ENCODE measurements around the gene C10orf90.
A peak's percentile ranks its signal among the peaks of the same experiment; 100 is the strongest.

C10orf90 gene

DNA sequence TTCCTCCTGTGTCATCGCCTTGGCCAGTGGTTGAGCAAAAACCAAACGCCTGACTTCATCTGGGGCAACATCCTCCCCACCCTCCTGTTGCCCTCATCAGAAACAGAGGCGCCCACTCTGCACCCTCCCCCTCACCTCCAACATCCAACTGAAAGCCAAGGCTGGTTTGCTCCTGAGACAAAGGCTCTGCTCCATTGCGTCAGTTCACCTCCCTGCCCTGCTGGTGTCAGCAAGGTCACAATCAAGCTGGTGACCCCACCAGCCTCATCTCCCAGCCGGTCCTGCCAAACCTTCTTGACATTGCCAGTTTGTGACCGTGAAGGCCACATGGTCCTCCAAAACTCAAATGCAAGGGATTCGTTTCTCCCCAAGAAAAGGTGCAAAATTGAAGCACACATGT, 150.5 kb downstream of the C10orf90 start:
- TF ChIP-seq POLR2A (IDR thresholded peaks at IDR 0.05; ENCODE audit: extremely low read depth, insufficient read length) = no peak
- no peak overlapping the region for H3K4me3 ChIP-seq (ENCODE audit: low read depth, low read length)
- no peak for DNase-seq (ENCODE audit: low read depth)

DNA sequence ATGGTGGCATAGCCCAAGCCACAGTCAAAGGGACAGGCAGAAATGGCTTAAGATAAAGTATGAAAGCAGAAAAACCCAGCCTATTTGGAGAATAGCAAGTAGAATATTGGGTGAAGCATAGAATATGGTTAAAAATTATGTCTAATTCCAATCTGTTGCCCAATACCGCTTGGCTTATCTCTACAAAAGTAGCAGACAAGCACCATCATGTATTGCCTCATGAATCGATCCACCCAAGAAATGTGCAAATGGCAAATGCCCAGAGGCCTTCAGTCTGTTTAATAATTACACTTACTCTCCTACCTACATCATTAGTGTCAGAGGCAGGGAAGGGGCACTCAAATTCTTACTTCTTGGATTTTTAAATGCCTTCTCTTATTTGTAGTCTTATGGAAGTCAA, 151.3 kb downstream of the C10orf90 start:
- no peak overlapping the region for H3K4me3 ChIP-seq (ENCODE audit: low read depth, low read length)
- no peak for DNase-seq (ENCODE audit: low read depth)
- TF ChIP-seq MYC (IDR thresholded peaks at IDR 0.05; ENCODE audit: low read depth, low read length) (no peak), POLR2A (IDR thresholded peaks at IDR 0.05; ENCODE audit: extremely low read depth, insufficient read length) (no peak)
- TF ChIP-seq, protein P1, sequence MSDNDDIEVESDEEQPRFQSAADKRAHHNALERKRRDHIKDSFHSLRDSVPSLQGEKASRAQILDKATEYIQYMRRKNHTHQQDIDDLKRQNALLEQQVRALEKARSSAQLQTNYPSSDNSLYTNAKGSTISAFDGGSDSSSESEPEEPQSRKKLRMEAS (IDR thresholded peaks at IDR 0.05; ENCODE audit: low read depth, low read length) = no peak
- TF ChIP-seq, protein P2, sequence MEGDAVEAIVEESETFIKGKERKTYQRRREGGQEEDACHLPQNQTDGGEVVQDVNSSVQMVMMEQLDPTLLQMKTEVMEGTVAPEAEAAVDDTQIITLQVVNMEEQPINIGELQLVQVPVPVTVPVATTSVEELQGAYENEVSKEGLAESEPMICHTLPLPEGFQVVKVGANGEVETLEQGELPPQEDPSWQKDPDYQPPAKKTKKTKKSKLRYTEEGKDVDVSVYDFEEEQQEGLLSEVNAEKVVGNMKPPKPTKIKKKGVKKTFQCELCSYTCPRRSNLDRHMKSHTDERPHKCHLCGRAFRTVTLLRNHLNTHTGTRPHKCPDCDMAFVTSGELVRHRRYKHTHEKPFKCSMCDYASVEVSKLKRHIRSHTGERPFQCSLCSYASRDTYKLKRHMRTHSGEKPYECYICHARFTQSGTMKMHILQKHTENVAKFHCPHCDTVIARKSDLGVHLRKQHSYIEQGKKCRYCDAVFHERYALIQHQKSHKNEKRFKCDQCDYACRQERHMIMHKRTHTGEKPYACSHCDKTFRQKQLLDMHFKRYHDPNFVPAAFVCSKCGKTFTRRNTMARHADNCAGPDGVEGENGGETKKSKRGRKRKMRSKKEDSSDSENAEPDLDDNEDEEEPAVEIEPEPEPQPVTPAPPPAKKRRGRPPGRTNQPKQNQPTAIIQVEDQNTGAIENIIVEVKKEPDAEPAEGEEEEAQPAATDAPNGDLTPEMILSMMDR (IDR thresholded peaks at IDR 0.05; ENCODE audit: low read depth, low read length) = no peak

DNA sequence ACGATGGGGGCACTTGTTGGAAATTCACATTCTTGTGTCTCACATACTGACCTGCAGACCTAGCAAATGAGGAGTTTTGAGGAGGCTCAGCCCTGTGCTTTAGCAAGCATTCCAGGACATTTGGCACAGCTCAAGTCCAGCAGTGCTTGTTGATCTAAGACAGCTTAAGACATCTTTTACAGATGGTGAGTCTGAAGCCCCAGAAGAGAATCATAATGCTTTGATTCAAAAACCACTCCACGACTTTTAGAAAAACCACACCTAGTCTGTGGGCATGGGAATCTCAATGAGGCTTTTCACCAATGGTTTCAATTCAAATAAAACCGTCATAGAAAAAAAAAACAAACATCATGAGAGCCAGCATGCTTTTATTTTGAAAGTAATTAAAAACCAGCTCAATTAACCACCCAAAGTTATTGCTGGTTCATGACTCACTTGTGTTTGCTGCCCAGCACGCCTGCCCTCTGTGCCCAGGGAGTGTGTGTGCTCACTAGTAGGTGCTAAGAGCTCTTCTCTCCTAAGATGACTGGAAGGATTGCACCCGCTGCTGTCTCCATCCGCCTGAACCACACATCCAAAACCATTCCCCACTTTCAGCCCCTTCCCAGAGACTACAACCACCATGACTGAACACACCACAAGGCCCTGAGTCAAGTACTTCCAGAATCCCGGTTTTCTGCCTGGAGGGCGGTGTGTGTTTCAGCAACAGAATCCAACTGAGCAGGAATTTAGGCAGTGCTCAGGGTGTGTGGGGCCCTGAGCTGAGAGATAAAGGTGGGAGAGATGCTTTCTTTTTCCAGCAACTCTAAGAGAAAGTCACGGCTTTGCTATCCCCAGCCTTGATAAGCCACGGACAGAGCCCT, 152.0 kb downstream of the C10orf90 start:
- DNase-seq (ENCODE audit: low read depth) = no peak
- no peak for TF ChIP-seq MYC (IDR thresholded peaks at IDR 0.05; ENCODE audit: low read depth, low read length)
- TF ChIP-seq, protein P1 (IDR thresholded peaks at IDR 0.05; ENCODE audit: low read depth, low read length) = no peak
- TF ChIP-seq, protein P2 (IDR thresholded peaks at IDR 0.05; ENCODE audit: low read depth, low read length) = no peak
- TF ChIP-seq POLR2A (IDR thresholded peaks at IDR 0.05; ENCODE audit: extremely low read depth, insufficient read length) = no peak
- no peak overlapping the region for H3K4me3 ChIP-seq (ENCODE audit: low read depth, low read length)

DNA sequence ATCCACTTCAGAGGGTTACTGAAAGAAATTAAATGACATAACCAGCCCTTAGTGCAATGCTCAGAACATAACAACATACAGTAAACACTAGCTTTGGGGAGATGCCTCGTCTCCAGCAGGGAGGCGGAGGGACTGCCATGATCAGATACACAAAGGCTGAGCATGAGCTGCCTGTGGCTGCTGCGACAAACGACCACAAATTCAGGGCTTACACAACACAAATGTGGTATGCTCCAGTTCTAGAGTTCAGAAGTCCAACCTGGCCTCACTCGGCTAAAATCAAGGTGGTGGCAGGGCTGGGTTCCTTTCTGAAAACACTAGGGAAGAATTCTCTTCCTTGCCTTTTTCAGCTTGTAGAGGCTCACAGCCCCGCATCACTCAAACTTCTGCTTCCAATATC, 154.0 kb downstream of the C10orf90 start:
- TF ChIP-seq MYC (IDR thresholded peaks at IDR 0.05; ENCODE audit: low read depth, low read length) (no peak), POLR2A (IDR thresholded peaks at IDR 0.05; ENCODE audit: extremely low read depth, insufficient read length) (no peak)
- TF ChIP-seq, protein P1 (IDR thresholded peaks at IDR 0.05; ENCODE audit: low read depth, low read length) = no peak
- TF ChIP-seq, protein P2 (IDR thresholded peaks at IDR 0.05; ENCODE audit: low read depth, low read length) = no peak
- no peak for DNase-seq (ENCODE audit: low read depth)
- no peak overlapping the region for H3K4me3 ChIP-seq (ENCODE audit: low read depth, low read length)

DNA sequence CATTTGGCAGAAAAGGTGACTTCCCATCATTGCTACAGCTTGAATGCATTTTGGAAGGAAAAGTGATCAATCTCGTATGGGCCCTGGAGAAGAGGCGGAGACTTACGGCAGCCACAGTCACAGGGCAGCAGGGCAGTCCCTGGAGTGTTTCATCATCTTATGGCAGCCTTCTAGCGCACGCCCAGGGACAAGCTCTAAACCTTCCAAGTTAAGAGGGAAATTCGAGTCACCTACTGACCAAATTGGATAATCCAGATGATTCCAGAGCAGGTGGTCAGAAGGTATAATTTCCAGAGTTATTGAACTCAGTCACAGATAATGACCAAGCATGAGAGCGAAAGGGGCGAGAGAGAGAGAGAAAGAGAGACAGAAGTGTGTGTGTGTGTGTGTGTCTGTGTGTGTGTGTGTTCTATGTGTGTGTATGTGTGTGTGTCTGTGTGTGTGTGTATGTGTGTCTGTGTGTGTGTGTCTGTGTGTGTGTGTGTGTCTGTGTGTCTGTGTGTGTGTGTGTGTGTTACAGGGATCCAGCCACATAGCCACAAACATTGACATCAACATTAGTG, 158.5 kb downstream of the C10orf90 start:
- no peak for TF ChIP-seq MYC (IDR thresholded peaks at IDR 0.05; ENCODE audit: low read depth, low read length)
- TF ChIP-seq, protein P2 (IDR thresholded peaks at IDR 0.05; ENCODE audit: low read depth, low read length) = no peak
- TF ChIP-seq, protein P1 (IDR thresholded peaks at IDR 0.05; ENCODE audit: low read depth, low read length) = no peak
- no peak for TF ChIP-seq POLR2A (IDR thresholded peaks at IDR 0.05; ENCODE audit: extremely low read depth, insufficient read length)
- no peak overlapping the region for H3K4me3 ChIP-seq (ENCODE audit: low read depth, low read length)
- peak; percentile 10 for DNase-seq (ENCODE audit: low read depth)

DNA sequence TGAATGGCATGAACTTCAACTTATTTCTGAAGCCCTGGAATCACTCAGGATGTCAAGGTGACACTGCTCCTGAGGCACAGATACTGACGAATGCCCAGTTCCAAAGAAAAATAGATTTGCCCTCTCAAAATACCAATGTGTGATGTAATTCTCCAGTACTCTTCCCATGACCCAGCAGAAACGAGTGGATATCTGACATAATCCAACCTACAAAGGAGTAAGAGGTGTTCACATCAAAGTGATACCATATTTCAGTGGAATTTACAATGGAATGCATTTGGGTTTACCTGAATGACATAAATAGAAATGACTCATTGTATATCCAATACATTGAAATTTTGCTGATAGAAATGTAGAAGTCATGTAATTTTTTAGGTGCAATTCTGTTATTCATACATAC, 161.3 kb downstream of the C10orf90 start:
- TF ChIP-seq POLR2A (IDR thresholded peaks at IDR 0.05; ENCODE audit: extremely low read depth, insufficient read length) (no peak), MYC (IDR thresholded peaks at IDR 0.05; ENCODE audit: low read depth, low read length) (no peak)
- TF ChIP-seq, protein P1 (IDR thresholded peaks at IDR 0.05; ENCODE audit: low read depth, low read length) = no peak
- TF ChIP-seq, protein P2 (IDR thresholded peaks at IDR 0.05; ENCODE audit: low read depth, low read length) = no peak
- no peak for DNase-seq (ENCODE audit: low read depth)
- no peak overlapping the region for H3K4me3 ChIP-seq (ENCODE audit: low read depth, low read length)
